Testis (tissue), 3 donors: ENCODE results near the gene GOLGA8J. TPM values are rescaled to one million over a fixed set of nuclear protein-coding genes. Genes with fewer than 3 reads are reported as not detected.
A peak's percentile ranks its signal among the peaks of the same experiment; 100 is the strongest.

Experiments used
- DNase-seq: peaks from one replicate; pipeline ENCODE4 v3.0.0-alpha.2; 2019
- H3K27ac ChIP-seq, 2 donors: fragments of 200-600 bp; sonication (generic); one replicate each; pipeline ENCODE4 v1.5.1; 2019
- H3K27me3 ChIP-seq: fragments of 200-600 bp; sonication (generic); one replicate; pipeline ENCODE4 v1.5.1; 2019
- H3K36me3 ChIP-seq: fragments of 200-600 bp; sonication (generic); one replicate; pipeline ENCODE4 v1.5.1; 2017; ENCODE audit warnings: low read depth; ENCODE audit errors: missing control alignments
- H3K4me1 ChIP-seq: fragments of 200-600 bp; sonication (generic); one replicate; pipeline ENCODE4 v1.5.1; 2019
- H3K4me3 ChIP-seq, 2 donors: fragments of 200-600 bp; sonication (generic); one replicate each; pipeline ENCODE4 v1.5.1; 2017 to 2019
- H3K9me3 ChIP-seq: fragments of 200-600 bp; sonication (generic); one replicate; pipeline ENCODE4 v1.5.1; 2017
- CTCF ChIP-seq, 3 experiments: fragments of 450-650 bp in 2 of 3; fragments of 200-600 bp in 1 of 3; sonication (generic) in 1 of 3; IDR thresholded peaks; one replicate each; pipeline ENCODE4 v1.5.1; 2016 to 2019; ENCODE audit warnings: antibody characterized with exemption in 3 of 3, mild to moderate bottlenecking in 2 of 3, moderate library complexity in 1 of 3
- POLR2A ChIP-seq: fragments of 450-650 bp; IDR thresholded peaks from one replicate; pipeline ENCODE4 v1.6.1; 2017; ENCODE audit warnings: antibody characterized with exemption, mild to moderate bottlenecking, moderate library complexity
- WGBS, 2 donors: methylation state at CpG; one replicate each; pipeline ENCODE4 v1.1.5; 2018; 5-methylcytosine and 5-hydroxymethylcytosine counted together
- intact Hi-C: fragments of 100-400 bp; cut with DNase I; formaldehyde crosslinking; loops from one replicate; pipeline ENCODE4 v1.15.1; 2023; ENCODE audit warnings: low total_unique reads
- polyA plus RNA-seq: library from polyadenylated mRNA; stranded (reverse); fragments of 350-450 nt; fragmentation: Illumina TruSeq; extraction: RNeasy Lipid Tissue Mini Kit (QIAGEN cat#74804); gene quantifications from one replicate; pipeline ENCODE4 v1.2.3, GENCODE V29; 2014; ENCODE audit warnings: low read depth, low replicate concordance; ENCODE audit not compliant: insufficient read depth
- total RNA-seq, 2 donors: library from RNA; depleted of rRNA; stranded (reverse); fragments of >200 nt; gene quantifications; one replicate each; pipeline ENCODE4 v1.2.3, GENCODE V29; 2016

GOLGA8J gene
- total and polyA plus RNA-seq, 3 donors from 2014 or later: 5.1 to 11.5 (median 6.3) TPM

GRCh38 chr15:30038667-30039523, 43.9 kb upstream of the GOLGA8J start:
- DNase-seq: peak; percentile 75
- 27 to 45% methylated on average over 5 of the region's 5 CpGs for WGBS, 2 donors

GRCh38 chr15:30041868-30042267, 40.9 kb upstream of the GOLGA8J start:
- Histone ChIP-seq H3K27me3 (no peaks in the 10 kb centered on the region), H3K4me3 (no peak overlapping the region), H3K36me3 (no peaks in the 10 kb centered on the region), H3K9me3 (no peaks in the 10 kb centered on the region), H3K4me1 (peaks cover 16% of the 10 kb centered on the region), H3K27ac (no peak overlapping the region)
- 58 to 97% methylated on average over 3 of the region's 3 CpGs for WGBS, 2 donors
- TF ChIP-seq CTCF (IDR thresholded peaks at IDR 0.05): no peak
- TF ChIP-seq POLR2A: no peak
- DNase-seq: no peak
- intact Hi-C loops: no loop called here

More at GRCh38 chr15:30038667-30039523, 43.9 kb upstream of the GOLGA8J start:
- Histone ChIP-seq H3K4me3 (no peak overlapping the region), H3K27me3 (no peaks in the 10 kb centered on the region), H3K9me3 (no peaks in the 10 kb centered on the region), H3K4me1 (peaks cover 16% of the 10 kb centered on the region), H3K27ac (peak overlapping the region in 1 of 2 donors; percentile 23), H3K36me3 (no peaks in the 10 kb centered on the region)
- intact Hi-C loops: no loop called here
- no peak for TF ChIP-seq CTCF (IDR thresholded peaks at IDR 0.05)
- no peak for TF ChIP-seq POLR2A

- H3K4me3 ChIP-seq: no peak overlapping the region
- DNase-seq: peak; percentile 41
- H3K9me3 ChIP-seq: no peaks in the 10 kb centered on the region
- no peaks in the 10 kb centered on the region for H3K36me3 ChIP-seq
- intact Hi-C loops: no loop called here
- peak overlapping the region in 1 of 2 donors; percentile 29 for H3K27ac ChIP-seq
- H3K4me1 ChIP-seq: peaks cover 16% of the 10 kb centered on the region
- no peaks in the 10 kb centered on the region for H3K27me3 ChIP-seq
- TF ChIP-seq POLR2A: no peak
- TF ChIP-seq CTCF (IDR thresholded peaks at IDR 0.05): no peak
- 48 to 60% methylated on average over 4 of the region's 4 CpGs for WGBS, 2 donors
These were observed 40.2 kb upstream of the GOLGA8J start for GRCh38 chr15:30042556-30042955.

- 28 to 52% methylated on average over 2 of the region's 2 CpGs for WGBS, 2 donors
- peaks cover 16% of the 10 kb centered on the region for H3K4me1 ChIP-seq
- no peaks in the 10 kb centered on the region for H3K27me3 ChIP-seq
- TF ChIP-seq POLR2A (no peak), CTCF (IDR thresholded peaks at IDR 0.05) (peak; percentile 8 to 20 (median 20))
- no peak for DNase-seq
- no peaks in the 10 kb centered on the region for H3K36me3 ChIP-seq
- H3K27ac ChIP-seq: no peak overlapping the region
- H3K4me3 ChIP-seq: no peak overlapping the region
- H3K9me3 ChIP-seq: no peaks in the 10 kb centered on the region
- intact Hi-C loops: no loop called here
These were observed 39.5 kb upstream of the GOLGA8J start for GRCh38 chr15:30043211-30043655.
